KBM-7 (cell line): ENCODE data around the gene RNF157.

Experiments
- DNase-seq: peaks from one replicate; pipeline ENCODE4 v3.0.0-alpha.2; 2015
- in situ Hi-C: fragments of 300-500 bp; cut with MboI; formaldehyde crosslinking; loops from 2 replicates; pipeline ENCODE4 v1.14.3; 2020; ENCODE audit warnings: low sequenced_read_pairs, low pct_unique_long_range_greater_than_20kb, mixed read lengths

Gene RNF157

DNA sequence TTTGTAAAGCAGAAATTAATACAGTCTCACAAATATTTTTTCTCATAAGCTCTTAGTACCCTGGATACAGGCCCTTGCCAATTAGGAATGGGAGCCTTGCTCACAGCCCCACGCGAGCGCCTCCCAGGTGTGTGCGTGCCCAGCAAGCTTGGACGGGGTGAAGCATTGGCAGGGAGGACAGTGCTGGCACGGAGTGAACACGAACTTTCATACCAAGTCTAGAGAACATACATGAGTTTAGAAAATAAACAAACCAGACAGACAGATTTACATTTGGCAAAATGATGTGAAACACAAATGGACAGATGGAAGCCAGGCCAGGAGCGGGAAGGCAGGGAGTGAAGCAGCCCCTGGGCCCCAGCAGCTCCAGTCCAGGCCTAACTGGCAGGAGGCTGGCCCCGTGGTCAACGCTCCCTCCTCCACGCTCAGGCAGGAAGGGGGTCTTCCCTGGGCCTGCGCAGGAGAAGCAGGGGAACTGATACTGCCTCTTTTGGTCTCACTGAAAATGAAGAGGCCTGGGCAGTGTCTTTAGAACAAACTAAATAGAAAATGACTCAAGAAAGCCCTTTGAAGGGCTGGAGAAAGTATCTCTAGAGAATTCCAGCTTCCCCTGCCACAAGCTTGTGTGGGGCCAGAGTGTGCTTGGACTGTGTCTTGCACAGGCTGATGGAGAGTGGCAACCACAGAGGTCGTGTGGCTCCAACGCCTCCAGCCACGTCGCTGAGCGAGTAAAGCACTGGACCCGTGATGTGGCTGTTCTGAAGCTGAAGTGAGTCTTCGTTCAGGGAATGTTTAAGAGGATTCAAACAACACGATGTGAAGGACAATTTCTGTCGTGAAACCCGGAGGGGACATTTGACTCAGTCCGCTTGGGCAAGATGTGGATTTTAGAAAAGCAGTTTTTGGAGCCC is 89.3 kb downstream of the RNF157 start:
- DNase-seq = no peak
- in situ Hi-C loops = no loop called here

DNA sequence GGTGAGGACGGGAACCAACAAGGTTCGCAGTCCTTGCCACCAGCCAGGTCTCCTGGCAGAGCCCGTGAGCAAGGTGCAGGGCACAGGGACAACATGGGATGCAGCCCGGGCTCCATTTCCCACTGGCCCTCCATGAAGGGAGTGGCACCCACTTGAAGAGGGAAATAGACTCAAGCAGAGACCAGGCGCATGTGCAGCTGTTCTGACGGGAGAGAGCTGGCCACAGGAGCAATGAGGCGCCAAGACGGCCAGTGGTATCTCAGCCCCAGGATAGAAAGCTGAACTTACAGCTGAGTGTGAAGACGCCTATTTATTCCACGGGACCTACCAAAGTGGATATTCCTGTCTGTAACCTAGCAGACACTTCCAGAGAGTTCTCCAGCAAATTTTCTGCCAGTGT is 91.1 kb downstream of the RNF157 start:
- in situ Hi-C loops = no loop called here
- DNase-seq = no peak

DNA sequence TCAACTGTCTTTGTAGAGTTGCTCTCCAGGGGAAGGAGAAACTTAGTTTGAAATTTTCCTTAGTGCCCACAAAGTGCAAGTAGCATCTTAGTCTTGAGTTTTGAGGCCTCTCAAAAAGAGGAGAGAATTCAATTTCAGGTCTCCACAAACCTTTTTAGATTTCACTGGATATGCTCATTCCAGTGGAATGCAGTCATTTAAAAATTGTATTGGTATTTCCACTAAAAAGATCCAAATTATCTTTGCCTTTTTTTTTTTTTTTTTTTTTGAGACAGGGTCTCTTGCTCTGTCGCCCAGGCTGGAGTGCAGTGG is 92.3 kb downstream of the RNF157 start:
- no peak for DNase-seq
- in situ Hi-C loops = no loop called here

DNA sequence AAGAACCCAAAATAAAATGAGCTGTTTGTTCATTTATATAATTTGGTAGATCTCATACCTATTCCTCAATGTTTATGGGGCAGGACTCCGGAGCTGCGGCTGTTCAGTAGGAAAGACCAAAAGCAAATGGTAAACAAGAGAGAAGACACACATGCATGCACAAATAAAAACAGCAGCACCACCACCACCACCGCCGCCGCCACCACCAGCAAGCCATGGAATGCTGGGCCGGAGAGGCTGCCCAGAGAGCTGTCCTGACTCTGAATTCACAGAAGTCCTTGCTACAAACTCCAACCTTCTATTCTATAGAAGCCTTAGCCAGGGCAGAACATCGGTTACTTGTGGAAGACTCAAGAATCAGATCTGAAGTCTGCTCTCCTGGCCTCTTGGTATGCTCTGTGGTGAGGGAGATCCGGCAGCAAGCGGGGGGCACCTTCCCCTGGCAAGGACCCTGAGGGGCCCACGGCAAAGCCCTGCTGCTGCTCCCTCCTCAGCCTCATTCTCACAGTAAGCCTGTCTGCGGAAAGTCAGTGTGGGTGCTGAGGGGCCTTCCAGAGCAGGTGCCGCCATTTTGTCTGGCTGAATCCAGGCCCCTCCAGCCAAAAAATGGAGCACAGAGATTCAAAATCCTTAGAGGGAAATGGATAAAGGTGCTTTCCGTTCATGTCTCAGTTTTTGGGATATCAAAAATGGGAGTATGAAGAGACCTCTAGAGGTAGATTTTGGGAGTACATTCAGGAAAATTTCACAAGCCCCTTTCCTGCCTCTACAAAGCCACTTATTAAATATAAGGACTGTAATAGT is 92.9 kb downstream of the RNF157 start:
- peak; percentile 51 for DNase-seq
- in situ Hi-C loops = no loop called here

DNA sequence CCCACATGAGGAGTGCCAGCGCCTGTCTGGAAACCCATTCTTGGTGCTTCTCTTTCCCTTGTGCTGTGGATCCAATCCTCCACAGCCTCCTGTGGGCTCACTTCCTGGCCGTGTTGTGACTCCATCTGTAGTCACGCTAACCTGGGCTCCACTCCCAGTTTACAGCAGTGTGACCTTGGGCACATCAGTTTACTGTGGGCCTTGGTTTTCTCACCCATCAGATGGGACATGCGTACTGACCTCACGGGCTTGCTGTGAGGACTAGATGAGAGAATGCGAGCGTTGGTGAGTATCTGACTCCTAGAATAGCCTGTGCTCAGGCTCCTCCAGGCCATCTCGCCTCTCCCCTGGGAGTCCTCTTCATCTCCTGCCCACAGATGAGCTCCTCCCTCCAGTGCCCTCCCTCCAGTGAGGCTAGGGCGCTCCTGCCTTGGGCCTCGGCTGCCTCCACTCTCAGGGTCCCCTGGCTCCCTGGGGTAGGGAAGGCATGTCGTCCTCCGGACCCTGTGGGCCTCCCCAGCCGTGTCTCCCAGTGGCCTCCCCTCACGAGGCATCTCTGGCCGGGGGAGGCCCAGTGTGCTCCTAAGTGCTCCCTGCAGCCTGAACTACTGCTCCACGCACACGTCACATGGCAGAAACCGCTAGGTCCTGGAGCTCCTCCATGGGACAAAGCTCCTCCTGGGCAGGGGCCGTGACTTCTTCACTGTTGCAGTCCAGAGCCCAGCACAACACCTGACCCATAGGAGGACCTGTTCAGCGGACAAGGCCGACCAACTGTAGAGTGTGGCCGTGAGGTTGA is 94.0 kb downstream of the RNF157 start:
- no peak for DNase-seq
- in situ Hi-C loops = no loop called here

DNA sequence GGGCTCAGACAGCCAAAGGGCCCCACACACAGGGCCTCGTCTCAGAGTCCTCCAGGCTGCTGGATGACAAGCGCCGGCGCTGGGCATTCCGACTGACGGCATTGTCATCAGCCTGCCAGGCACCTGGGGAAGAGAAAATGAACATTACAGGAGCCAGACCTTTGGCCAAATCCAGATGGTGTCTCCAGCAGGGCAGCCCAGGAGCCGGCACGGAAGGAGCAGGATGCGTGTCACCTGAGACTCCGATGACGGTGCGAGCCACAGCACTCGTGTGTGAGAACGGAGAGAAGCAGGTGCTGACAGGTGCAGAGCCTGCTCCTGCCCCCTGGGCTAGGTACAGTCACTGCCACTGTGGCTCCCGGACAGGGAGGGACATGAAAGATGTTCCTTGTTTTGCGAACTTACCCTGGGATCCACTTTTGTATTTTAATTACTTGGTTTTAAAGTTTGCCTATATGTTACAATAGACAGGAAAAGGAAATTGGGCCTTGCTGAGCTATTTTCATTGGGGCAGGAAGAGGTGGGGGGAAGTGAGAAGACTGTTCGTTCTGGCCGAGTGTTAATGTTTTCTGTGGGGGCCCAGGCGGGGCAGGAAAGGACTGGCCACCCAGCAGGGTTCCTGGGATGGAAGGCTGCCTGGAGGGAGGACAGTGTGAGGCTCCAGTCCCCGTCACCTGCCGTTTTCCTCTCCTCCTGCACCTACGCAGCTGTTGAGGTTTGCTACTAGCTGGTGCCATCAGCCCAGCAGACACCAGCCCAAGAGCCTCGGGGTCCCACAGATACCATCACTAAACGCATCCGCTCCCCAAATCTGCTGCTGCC is 94.9 kb downstream of the RNF157 start:
- in situ Hi-C loops = no loop called here
- DNase-seq = peak; percentile 44

DNA sequence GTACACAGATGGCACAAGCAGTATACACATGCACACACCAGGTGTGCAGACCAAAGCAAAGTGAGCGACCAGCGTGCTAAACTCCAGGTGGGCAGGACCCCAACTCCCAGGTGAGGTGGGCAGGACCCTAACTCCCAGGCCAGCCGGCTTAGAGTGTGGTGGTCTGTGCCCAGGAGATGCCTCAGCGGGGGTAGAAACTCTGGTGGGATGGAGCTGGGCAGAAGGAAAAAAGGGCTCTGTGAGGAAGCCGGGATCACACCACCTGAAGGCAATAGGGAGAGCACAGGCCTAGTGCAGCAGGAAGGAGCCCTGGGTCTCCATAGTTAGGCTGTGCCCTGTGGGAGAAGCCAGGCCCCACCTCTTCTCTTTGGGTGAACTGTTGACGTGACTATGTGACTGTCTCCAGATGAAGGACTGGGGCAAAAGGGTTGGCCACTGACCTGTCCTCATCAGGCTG is 97.7 kb downstream of the RNF157 start:
- no peak for DNase-seq
- in situ Hi-C loops = no loop called here

DNA sequence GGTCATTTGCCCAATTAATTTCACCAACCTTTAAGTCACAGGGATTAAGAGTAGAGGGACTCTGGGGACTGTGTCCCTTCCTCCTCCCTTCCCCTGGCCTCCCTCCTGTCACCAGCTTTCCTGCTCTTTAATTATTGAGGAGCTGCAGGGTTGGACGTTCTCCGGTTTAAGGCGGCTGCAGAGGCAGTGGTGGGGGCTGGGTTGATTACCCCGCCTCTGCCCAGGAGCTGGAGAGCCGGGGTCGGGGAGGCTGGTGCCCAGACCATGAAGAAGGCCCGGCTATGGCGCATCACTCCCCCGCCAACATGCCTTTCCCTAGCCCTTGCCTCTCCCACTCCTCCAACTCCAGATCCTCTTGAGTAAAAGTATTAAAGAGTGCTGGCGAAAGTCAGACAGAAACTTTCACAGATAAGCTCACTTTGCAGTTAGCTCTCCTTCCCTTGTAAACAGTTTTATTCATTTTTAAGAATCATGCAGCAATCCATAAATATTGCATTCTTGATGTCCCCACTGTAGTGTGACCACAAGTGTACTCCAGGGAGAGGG is 98.2 kb downstream of the RNF157 start:
- in situ Hi-C loops = no loop called here

DNA sequence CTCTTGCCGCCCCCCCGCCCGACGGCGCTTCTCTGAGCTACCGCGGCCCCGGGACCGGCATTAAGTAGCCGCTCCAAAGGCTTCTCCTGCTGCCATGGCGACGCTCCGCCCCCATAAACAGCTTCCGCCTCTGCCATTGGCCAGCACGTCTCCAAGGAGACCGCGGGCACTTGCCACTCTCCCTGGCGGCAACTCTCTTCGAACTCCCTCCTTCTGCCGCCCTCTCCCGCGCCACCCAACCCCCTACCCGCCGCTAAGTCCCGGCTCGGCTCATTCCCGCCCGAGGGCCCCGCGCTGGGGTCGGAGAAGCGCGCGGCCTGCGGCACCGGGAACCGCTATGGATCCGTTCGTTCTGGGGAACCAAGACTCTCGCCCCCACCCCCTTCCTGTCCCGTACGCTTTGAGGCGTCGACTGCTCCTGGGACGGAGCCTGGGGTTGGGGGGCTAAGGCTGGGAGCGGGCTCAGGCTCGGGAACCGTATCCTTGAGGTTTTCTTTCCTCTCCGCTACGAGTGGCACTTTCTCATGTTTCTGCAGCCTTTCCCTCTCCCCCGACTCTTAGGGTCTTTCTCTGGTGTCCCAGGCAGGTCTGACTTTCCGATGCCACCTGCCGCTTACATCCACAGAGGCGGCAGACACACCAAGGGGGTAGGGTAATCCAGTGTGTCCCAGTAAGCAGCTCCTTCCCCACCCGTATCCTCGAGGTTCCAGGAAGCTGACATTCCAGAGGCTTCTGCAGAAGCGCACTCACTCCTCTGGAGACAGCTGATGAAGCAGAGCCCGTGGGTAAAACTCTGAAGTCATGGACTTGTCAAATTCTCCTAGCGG is 98.9 kb downstream of the RNF157 start, which contains the start of gene FOXJ1:
FOXJ1 (minus strand) TSS at position 34 of the 827 bp plus-strand sequence. CDS start 850 bp downstream, outside the sequence.
- DNase-seq = peak; percentile 93
- in situ Hi-C loops = no loop called here

More for the DNA sequence above, 98.2 kb downstream of the RNF157 start:
- DNase-seq = peak; percentile 34

DNA sequence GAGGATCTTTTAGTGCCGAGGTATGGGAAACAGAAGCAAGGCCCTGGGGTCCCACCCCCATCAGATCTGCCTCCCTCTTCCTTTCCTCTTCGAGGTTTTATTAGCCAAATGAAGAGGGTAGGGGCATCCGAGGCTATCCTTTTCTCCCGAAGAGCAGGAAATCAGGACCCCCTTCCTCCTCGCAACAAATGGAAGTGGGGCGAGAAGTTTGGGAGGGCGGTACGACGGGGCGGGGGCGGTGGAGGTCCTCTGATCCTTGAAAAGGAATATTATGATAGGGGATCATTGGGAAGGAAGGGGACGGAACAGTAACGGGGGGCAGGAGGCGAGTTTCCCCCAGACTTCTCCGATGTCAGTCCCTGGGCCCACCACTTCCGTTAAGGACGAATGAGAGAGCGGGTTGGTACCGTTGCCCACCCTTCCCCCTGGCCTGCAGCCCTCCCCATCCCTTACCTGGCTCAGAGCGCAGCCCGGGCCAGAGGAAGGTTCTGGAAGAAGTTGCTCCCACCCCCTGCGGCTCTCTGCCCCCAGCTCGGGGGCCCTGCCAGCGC is 99.6 kb downstream of the RNF157 start:
- in situ Hi-C loops = no loop called here
- no peak for DNase-seq

DNA sequence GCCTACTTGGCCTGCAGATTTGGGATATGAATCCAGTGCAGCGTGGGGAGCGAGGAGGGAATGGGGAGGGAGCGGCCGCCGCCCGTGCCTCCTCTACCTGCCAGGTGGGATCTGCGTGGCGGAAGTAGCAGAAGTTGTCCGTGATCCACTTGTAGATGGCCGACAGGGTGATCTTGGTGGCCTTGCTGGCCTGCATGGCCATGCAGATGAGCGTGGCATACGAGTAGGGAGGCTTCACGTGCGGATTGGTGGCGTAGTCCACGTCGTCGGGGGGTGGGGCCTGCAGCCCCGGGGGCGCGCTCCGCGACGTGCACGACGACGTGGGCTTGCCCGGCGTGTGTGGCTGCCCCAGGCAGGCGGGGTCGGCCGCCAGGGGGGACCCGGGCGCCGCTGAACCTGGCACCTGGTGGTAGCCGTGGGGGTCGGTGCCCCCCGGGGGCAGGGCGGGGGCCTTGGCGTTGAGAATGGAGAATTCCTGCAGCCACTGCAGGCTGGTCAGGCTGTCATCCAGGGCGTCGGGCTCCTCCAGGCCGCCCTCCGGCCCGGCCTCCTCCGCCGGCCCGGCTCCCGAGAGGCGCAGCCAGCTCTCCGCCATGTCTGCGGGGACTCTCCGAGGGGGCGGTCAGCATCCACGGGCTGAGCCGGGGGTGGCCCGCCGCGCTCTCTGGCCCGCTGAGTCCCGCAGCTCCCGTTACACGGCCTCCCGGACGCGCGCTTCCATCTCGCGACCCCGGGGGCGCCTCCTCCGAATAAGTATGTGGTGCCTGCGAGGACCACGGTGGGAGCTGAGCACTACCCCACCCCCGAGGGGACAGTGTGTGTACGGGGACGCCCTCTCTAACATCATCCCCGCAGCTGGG is 100.3 kb downstream of the RNF157 start:
- in situ Hi-C loops = no loop called here
- no peak for DNase-seq

DNA sequence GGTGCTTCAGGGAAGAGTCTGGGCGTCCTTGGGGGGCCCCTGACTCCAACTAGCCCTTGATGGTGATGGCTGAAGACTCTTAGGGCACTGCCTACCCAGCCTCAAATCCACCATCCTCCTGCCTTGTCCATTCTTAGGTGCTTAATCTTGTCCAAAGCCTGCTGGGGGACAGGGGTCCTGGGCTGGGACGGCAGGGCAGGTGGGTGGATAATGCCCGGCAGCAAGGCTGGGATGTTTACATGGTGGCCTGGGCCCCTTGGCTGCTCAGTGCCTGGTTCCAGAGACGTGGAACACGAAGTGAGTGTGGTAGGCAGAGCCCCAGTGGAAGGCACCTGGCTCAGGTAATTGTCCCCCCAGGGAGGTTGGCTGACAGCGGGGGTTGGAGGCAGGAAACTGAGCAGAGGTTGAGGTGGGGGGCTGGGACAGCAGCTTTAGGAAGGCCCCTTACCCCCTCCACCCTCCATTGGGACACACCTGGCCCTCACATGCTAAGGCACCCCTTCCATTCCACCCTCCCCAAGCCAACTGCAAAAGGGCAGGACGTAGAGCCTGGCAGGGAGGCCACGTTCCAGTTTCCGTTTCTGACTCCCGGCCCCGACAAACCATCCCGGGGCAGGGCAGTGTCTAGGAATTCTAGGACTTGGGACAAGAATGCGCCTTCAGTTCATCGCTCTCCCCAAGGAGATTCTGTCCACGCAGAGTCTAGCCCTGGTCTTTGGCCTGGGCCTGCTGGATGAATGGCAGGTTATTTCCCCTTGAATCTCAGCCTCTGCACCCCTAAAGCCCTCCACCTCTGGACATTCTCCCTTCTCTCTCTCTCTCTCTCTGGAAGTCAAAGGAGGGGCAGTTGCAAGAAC is 101.2 kb downstream of the RNF157 start:
- in situ Hi-C loops = no loop called here
- DNase-seq = no peak

DNA sequence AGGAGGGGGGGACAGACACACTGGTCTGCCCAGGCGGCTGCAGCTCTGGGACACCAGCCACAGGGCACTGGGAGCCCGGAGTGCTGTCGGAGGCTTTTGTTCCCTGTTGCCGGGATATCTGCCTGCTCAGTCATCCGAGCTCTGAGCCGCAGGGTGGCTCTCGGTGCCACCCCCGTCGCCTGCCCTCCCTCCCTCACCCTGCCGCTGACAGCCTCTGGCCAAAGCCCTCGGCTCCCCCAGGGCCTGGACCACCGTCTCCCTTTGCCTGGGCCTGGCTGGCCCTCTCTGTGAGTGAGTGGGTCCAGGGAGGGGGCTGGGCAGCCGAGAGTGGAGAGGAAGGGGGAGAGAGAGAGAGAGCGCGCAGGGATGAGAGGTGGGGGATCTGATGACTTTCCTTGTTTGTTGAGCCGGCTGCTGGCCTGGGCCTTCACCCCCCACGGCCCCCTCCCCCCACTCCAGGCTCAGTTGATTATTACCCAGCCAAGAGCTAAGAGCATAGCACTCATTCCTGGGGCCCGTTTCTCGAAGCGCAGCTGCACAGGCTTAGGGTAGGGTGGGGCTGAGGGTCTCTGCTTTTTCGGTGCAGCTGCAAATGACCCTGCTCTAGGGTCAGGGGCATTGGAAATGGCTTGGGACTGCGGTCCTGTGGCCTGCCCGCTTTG is 101.9 kb downstream of the RNF157 start:
- in situ Hi-C loops = no loop called here
- DNase-seq = no peak

DNA sequence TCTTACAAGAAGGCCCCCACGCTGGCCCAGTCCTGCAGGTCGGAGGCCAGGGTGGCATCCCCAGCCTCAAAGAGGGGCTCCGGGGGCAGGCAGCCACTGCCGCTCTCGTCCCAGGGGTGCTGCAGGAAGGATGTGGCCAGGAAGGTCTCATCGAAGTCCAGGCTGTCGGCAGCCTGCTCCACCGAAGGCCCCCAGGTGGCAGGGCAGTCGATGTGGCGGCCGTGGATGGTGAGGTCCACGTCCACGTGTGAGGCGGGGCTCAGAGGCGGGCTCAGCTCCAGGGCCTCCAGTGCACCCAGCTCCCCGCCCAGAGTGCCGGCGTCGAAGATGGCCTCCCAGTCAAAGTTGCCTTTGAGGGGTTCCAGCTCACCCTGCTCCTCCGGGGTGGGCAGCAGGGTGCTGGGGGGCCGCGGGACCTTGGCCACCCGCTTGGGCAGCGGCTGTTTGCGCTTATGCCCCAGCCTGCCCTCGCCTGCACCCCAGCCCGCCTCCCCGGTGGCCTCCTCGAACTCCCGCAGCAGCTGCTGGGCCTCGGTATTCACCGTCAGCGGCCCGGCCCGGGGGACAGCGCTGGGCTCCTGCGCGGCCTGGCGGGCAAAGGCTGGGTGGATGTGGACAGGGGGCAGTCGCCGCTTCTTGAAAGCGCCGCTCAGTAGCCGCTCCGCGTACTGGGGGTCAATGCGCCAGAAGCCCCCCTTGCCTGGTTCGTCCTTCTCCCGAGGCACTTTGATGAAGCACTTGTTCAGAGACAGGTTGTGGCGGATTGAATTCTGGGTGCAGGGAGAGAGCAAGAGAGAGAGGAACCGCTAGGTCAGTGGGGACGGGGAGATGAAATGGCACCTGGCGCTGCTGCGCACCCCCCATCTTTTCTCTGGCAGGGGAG is 102.7 kb downstream of the RNF157 start:
- in situ Hi-C loops = no loop called here
- no peak for DNase-seq
